ENCODE measurements around the gene HLA-DOB. TPM values are rescaled to one million over a fixed set of nuclear protein-coding genes. Genes with fewer than 3 reads are reported as not detected.
A peak's percentile ranks its signal among the peaks of the same experiment; 100 is the strongest.

Gene HLA-DOB
- total RNA-seq, 3 donors from 2014 or later, result 1.5 to 2.0 TPM; not detected in 1

DNA sequence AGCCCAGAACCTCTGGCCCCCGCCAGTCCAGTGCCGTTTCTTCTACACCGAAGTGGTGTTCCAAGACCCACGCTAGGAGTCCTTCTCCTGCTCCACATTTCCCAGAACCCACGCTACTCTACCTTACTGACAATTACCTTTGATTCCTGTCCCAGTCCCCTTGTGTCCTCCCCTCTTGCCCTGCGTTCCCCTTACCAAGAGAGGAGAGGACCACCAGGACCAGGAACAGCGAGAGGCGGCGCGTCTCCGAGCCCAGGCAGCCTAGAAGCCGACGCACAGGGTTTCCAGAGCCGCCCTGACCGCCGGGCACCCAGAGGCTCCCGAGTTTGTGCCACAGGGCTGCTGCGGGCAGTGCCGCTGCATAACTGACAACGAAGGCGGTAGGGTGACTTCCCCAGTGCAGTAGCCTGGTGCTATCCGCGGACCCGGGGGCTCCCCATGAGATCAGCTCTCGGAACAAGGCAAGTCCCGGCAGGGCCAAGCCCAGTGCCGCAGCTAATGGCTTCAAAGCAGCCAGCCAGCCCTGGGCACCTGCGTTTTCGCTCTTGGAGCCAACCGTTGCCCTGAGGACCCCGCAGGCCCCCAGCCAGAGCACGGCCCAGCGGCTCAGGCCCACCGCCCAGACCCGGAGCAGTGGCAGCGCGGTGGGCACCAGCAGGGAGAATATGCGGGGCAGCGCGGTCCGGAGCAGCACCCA lies 36.2 kb upstream of the HLA-DOB start:
- intact Hi-C loops (cut with DNase I; ENCODE audit: low total_unique reads), result loop anchor here (1.0 kb wide), 1 partner anchor 25 kb away; no protein-coding TSS in a partner anchor
- Histone ChIP-seq H3K27ac (peak overlapping the region; percentile 96 to 100), H3K4me3 (peak overlapping the region; percentile 76 to 99 (median 91)), H3K9me3 (no peaks in the 10 kb centered on the region), H3K4me1 (no peaks in the 10 kb centered on the region), H3K27me3 (no peaks in the 10 kb centered on the region), H3K36me3 (no peaks in the 10 kb centered on the region)
- peak in 1 of 2 donors; percentile 49 for DNase-seq (ENCODE audit: low spot score in 2 of 2)
- TF ChIP-seq POLR2A (IDR thresholded peaks at IDR 0.05), result no peak

DNA sequence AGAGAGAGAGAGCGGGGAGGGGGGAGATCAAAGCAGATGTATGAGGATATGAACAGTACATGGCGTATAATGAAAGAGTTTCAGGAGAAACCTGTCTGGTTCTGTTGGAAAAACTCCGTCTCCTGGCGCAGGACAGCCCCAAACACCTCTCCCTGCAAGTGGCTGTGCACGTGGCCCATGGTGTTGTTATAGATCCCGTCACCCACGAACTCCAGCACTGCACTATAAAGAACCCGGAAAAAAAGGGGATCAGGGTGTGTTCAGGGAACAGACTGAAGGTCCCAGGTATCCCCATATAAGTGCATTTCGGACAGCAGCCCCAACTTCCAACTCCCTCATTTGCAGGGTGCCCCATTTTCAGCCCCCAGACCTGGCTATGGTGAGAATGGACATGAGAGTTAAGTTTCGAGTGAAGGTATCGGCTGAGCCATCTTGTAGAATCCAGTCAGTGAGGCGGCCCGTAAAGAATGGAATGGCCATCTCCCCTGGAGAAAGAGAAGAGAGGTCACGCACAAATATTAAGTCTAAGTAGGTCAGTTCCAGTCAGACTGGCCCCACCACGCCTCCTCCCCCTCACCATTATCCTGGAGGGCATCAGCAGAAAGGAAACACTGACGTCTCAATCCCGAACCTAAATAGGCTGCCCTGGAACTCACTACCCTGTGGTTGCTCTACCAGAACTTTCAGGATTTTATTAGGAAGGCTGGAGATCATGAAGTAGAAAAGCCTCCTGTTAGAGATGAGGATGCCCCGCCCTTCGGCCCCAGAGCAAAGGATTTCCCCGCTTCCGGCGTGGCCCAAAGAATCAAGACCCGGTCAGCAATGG lies 35.4 kb upstream of the HLA-DOB start:
- Histone ChIP-seq H3K4me3 (peak overlapping the region; percentile 76 to 99 (median 91)), H3K27ac (peak overlapping the region; percentile 96 to 100), H3K9me3 (no peaks in the 10 kb centered on the region), H3K27me3 (no peaks in the 10 kb centered on the region), H3K36me3 (no peaks in the 10 kb centered on the region), H3K4me1 (no peaks in the 10 kb centered on the region)
- TF ChIP-seq POLR2A (IDR thresholded peaks at IDR 0.05) (no peak), POLR2AphosphoS5 (IDR thresholded peaks at IDR 0.05) (no peak)
- TF ChIP-seq, protein P1, sequence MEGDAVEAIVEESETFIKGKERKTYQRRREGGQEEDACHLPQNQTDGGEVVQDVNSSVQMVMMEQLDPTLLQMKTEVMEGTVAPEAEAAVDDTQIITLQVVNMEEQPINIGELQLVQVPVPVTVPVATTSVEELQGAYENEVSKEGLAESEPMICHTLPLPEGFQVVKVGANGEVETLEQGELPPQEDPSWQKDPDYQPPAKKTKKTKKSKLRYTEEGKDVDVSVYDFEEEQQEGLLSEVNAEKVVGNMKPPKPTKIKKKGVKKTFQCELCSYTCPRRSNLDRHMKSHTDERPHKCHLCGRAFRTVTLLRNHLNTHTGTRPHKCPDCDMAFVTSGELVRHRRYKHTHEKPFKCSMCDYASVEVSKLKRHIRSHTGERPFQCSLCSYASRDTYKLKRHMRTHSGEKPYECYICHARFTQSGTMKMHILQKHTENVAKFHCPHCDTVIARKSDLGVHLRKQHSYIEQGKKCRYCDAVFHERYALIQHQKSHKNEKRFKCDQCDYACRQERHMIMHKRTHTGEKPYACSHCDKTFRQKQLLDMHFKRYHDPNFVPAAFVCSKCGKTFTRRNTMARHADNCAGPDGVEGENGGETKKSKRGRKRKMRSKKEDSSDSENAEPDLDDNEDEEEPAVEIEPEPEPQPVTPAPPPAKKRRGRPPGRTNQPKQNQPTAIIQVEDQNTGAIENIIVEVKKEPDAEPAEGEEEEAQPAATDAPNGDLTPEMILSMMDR (IDR thresholded peaks at IDR 0.05), result no peak
- intact Hi-C loops (cut with DNase I; ENCODE audit: low total_unique reads), result loop anchor here (1.0 kb wide), 1 partner anchor 24 kb away; no protein-coding TSS in a partner anchor
- DNase-seq (ENCODE audit: low spot score in 2 of 2), result no peak

GRCh38 chr6:32851025-32851424 lies 34.2 kb upstream of the HLA-DOB start:
- DNase-seq (ENCODE audit: low spot score in 2 of 2), result no peak
- Histone ChIP-seq H3K4me1 (no peaks in the 10 kb centered on the region), H3K27ac (no peak overlapping the region), H3K9me3 (no peaks in the 10 kb centered on the region), H3K27me3 (no peaks in the 10 kb centered on the region), H3K4me3 (no peak overlapping the region), H3K36me3 (peaks cover 4% of the 10 kb centered on the region)
- TF ChIP-seq, protein P1 (IDR thresholded peaks at IDR 0.05), result no peak
- no peak for TF ChIP-seq POLR2A (IDR thresholded peaks at IDR 0.05)
- TF ChIP-seq POLR2AphosphoS5 (IDR thresholded peaks at IDR 0.05), result no peak
- intact Hi-C loops (cut with DNase I; ENCODE audit: low total_unique reads), result no loop called here

DNA sequence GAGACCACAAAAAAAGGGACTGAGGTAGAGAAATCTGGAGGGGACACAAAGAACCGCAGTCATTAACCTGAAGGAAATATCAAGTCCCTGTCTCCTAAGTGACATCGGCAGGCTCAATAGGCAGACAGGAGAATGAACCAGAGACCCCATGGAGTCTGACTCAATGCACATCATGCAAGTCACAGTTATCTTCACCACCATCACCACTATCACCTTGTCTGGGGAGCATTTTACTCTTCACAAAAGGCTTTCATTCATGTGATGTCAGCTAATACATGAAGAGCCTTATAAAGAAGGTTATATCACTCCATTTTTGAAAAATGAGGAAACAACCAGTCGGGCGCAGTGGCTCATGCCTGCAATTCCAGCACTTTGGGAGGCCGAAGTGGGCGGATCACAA lies 32.3 kb upstream of the HLA-DOB start:
- TF ChIP-seq POLR2A (IDR thresholded peaks at IDR 0.05) (no peak), POLR2AphosphoS5 (IDR thresholded peaks at IDR 0.05) (no peak)
- TF ChIP-seq, protein P1 (IDR thresholded peaks at IDR 0.05), result no peak
- DNase-seq (ENCODE audit: low spot score in 2 of 2), result peak in 1 of 2 donors; percentile 2
- no peaks in the 10 kb centered on the region for H3K9me3 ChIP-seq
- peaks cover 4% of the 10 kb centered on the region for H3K36me3 ChIP-seq
- H3K27me3 ChIP-seq, result no peaks in the 10 kb centered on the region
- intact Hi-C loops (cut with DNase I; ENCODE audit: low total_unique reads), result no loop called here
- H3K27ac ChIP-seq, result no peak overlapping the region
- H3K4me1 ChIP-seq, result no peaks in the 10 kb centered on the region
- no peak overlapping the region for H3K4me3 ChIP-seq

GRCh38 chr6:32847795-32848194 lies 31.0 kb upstream of the HLA-DOB start:
- no peak overlapping the region for H3K27ac ChIP-seq
- peaks cover 0 to 5% of the 10 kb centered on the region in 2 donors for H3K4me1 ChIP-seq
- H3K27me3 ChIP-seq, result no peaks in the 10 kb centered on the region
- intact Hi-C loops (cut with DNase I; ENCODE audit: low total_unique reads), result no loop called here
- H3K36me3 ChIP-seq, result peaks cover 4% of the 10 kb centered on the region
- no peak overlapping the region for H3K4me3 ChIP-seq
- no peaks in the 10 kb centered on the region for H3K9me3 ChIP-seq
- TF ChIP-seq POLR2AphosphoS5 (IDR thresholded peaks at IDR 0.05) (no peak), POLR2A (IDR thresholded peaks at IDR 0.05) (no peak)
- TF ChIP-seq, protein P1 (IDR thresholded peaks at IDR 0.05), result no peak
- DNase-seq (ENCODE audit: low spot score in 2 of 2), result peak in 1 of 2 donors; percentile 5
